Astrocyte (in vitro differentiated cells and primary cell): ENCODE results near the gene WFDC12.

Source experiments
- EZH2 ChIP-seq: IDR thresholded peaks from 2 replicates; pipeline ENCODE4 v1.6.1; 2012; ENCODE audit warnings: mild to moderate bottlenecking, low read length, inconsistent platforms; ENCODE audit not compliant: insufficient read depth
- TF ChIP-seq, protein P1 (sequence below): IDR thresholded peaks from 2 replicates; pipeline ENCODE4 v1.5.1; 2011; ENCODE audit warnings: low read depth, mild to moderate bottlenecking, inconsistent platforms, low read length, moderate library complexity; ENCODE audit not compliant: insufficient read depth

GRCh38 chr20:45118028-45118427 lies 6.2 kb downstream of the WFDC12 start:
- TF ChIP-seq, protein P1, sequence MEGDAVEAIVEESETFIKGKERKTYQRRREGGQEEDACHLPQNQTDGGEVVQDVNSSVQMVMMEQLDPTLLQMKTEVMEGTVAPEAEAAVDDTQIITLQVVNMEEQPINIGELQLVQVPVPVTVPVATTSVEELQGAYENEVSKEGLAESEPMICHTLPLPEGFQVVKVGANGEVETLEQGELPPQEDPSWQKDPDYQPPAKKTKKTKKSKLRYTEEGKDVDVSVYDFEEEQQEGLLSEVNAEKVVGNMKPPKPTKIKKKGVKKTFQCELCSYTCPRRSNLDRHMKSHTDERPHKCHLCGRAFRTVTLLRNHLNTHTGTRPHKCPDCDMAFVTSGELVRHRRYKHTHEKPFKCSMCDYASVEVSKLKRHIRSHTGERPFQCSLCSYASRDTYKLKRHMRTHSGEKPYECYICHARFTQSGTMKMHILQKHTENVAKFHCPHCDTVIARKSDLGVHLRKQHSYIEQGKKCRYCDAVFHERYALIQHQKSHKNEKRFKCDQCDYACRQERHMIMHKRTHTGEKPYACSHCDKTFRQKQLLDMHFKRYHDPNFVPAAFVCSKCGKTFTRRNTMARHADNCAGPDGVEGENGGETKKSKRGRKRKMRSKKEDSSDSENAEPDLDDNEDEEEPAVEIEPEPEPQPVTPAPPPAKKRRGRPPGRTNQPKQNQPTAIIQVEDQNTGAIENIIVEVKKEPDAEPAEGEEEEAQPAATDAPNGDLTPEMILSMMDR = no peak
- no peak for TF ChIP-seq EZH2
